Esophagus squamous epithelium (tissue), 4 donors: Measurements from ENCODE around the gene P2RX2.

Experiments used
- CTCF ChIP-seq, 6 experiments: fragments of 450-650 bp in 4 of 6; fragments of 200-600 bp in 2 of 6; sonication (generic) in 2 of 6; IDR thresholded peaks; one replicate each; pipeline ENCODE4 v1.5.1; 2016 to 2019; ENCODE audit warnings: antibody characterized with exemption in 6 of 6, mild to moderate bottlenecking in 4 of 6, moderate library complexity in 4 of 6
- POLR2A ChIP-seq, 4 donors: fragments of 450-650 bp; IDR thresholded peaks; one replicate each; pipeline ENCODE4 v1.6.1; 2017; ENCODE audit warnings: antibody characterized with exemption in 4 of 4, mild to moderate bottlenecking in 4 of 4, moderate library complexity in 3 of 4

DNA sequence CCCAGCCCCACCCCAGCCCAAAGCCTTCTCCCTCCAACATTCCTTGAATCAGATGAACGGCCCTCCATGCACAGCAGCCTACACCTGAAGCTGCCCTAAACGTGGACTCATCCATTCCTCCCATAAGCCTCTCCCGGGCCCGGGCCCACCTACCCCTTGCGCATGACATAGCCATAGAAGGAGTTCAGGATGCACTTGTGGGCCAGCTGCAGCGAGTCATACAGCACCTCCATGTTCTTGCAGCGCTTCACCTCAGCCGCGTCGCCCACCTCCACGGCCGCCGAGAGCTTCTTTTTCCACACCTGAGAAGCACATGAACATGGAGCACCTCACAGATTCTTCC is 46.5 kb downstream of the P2RX2 start:
- TF ChIP-seq CTCF (IDR thresholded peaks at IDR 0.05) = no peak
- no peak for TF ChIP-seq POLR2A (IDR thresholded peaks at IDR 0.05)
